ENCODE measurements around the gene PBX3. TPM values are rescaled to one million over a fixed set of nuclear protein-coding genes. Genes with fewer than 3 reads are reported as not detected.

The PBX3 gene
- total and polyA plus RNA-seq, 7 donors: 4.2 to 12.7 (median 6.6) TPM

DNA sequence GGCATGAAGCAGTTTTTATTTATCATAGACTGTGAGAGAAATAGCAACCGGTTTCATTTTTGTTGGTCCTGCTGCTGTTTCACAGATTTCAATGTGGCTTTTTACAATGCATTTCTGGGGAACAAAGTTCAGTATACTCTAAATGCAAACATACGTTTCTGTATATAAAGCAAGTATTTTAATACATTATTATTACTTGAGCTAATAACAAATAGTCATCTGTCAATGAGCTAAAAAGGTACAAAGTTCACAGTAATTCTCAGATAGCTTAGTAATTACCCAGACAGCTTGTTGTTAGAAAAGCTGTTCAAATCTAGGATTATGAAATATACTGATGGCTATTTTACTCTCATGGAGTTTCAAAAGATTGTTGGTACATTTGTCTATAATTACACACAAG is 50.8 kb downstream of the PBX3 start:
- no peaks in the 10 kb centered on the region for H3K36me3 ChIP-seq (ENCODE audit: insufficient read depth in 1 of 2, low read depth in 1 of 2)
- no peak for ATAC-seq
- H3K4me1 ChIP-seq: peaks cover 5% of the 10 kb centered on the region
- no peak overlapping the region for H3K4me3 ChIP-seq
- no peaks in the 10 kb centered on the region for H3K27me3 ChIP-seq (ENCODE audit: insufficient read depth in 3 of 3, low read length in 2 of 3)
- DNase-seq: no peak
- 60 to 62% (median 61%) methylated on average over 2 of the region's 2 CpGs for WGBS, 3 donors
- H3K27ac ChIP-seq: no peak overlapping the region
- intact Hi-C loops (cut with DNase I): no loop called here
- TF ChIP-seq, protein P1, sequence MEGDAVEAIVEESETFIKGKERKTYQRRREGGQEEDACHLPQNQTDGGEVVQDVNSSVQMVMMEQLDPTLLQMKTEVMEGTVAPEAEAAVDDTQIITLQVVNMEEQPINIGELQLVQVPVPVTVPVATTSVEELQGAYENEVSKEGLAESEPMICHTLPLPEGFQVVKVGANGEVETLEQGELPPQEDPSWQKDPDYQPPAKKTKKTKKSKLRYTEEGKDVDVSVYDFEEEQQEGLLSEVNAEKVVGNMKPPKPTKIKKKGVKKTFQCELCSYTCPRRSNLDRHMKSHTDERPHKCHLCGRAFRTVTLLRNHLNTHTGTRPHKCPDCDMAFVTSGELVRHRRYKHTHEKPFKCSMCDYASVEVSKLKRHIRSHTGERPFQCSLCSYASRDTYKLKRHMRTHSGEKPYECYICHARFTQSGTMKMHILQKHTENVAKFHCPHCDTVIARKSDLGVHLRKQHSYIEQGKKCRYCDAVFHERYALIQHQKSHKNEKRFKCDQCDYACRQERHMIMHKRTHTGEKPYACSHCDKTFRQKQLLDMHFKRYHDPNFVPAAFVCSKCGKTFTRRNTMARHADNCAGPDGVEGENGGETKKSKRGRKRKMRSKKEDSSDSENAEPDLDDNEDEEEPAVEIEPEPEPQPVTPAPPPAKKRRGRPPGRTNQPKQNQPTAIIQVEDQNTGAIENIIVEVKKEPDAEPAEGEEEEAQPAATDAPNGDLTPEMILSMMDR (IDR thresholded peaks at IDR 0.05): no peak
- H3K9me3 ChIP-seq: no peaks in the 10 kb centered on the region

DNA sequence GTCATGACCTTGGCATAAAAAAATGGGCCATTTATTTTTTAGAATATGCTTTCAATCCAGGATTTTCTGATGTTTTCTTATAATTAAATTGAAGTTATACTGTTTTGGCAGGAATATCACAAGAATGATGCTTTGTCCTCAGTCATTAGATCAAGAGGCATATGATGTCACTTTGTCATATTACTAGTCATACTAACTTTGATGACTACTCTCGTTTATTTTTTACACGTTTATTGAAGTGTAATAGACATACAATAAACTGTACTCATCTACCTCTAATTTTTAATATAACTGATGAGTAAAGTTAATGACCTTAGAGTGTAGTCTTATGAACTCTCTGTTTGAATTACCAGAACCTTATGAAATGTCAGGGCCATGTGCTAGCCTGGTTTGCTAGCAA is 56.4 kb downstream of the PBX3 start:
- Histone ChIP-seq H3K4me3 (no peak overlapping the region), H3K27ac (no peak overlapping the region), H3K4me1 (no peaks in the 10 kb centered on the region), H3K9me3 (no peaks in the 10 kb centered on the region), H3K27me3 (ENCODE audit: insufficient read depth in 3 of 3, low read length in 2 of 3) (no peaks in the 10 kb centered on the region), H3K36me3 (ENCODE audit: insufficient read depth in 1 of 2, low read depth in 1 of 2) (no peaks in the 10 kb centered on the region)
- 86 to 89% (median 88%) methylated on average over 2 of the region's 2 CpGs for WGBS, 3 donors
- TF ChIP-seq, protein P1 (IDR thresholded peaks at IDR 0.05): no peak
- no peak for ATAC-seq
- no peak for DNase-seq
- intact Hi-C loops (cut with DNase I): no loop called here

DNA sequence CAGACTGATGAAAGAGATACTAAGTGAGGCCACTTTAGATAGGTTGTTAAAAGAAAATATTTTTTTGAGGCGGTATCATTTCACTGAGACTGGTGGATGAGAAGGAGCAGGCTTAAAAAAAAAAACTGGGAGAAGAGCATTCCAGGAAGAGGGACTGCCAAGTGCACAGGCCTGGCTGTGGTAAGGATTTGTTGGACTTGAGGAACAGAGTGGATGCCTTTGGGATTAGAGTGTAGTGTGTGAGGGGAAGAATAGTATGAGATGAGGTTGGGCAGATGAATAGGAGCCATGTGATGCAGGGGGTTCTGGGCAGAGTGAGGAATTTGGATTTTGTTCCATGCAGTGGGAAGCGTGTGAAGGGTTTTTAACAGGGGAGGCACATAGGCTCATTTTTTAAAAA is 57.9 kb downstream of the PBX3 start:
- H3K4me3 ChIP-seq: no peak overlapping the region
- H3K27me3 ChIP-seq (ENCODE audit: insufficient read depth in 3 of 3, low read length in 2 of 3): no peaks in the 10 kb centered on the region
- no peak overlapping the region for H3K27ac ChIP-seq
- intact Hi-C loops (cut with DNase I): no loop called here
- ATAC-seq: no peak
- H3K4me1 ChIP-seq: no peaks in the 10 kb centered on the region
- DNase-seq: no peak
- H3K36me3 ChIP-seq (ENCODE audit: insufficient read depth in 1 of 2, low read depth in 1 of 2): no peaks in the 10 kb centered on the region
- H3K9me3 ChIP-seq: no peaks in the 10 kb centered on the region
- TF ChIP-seq, protein P1 (IDR thresholded peaks at IDR 0.05): no peak
- 79 to 86% (median 85%) methylated on average over 2 of the region's 2 CpGs for WGBS, 3 donors

DNA sequence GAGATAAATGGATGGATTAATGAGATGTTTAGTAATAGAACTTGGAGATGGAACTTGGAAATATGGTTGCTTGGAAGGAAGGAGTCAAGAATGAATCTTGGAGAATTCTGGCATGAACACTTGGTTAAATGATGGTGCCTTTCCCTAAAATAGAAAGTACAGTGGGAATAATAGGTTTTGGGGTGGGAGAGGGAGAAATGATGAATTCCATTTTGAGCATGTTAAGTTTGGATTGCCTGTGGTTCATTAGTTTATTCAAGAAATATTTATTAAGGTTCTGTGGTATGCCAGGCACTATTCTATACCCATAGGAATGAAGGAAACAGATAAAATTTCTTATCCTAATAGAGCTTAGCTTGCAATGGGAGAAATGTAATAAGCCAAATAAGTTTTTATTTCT is 58.4 kb downstream of the PBX3 start:
- no peaks in the 10 kb centered on the region for H3K4me1 ChIP-seq
- ATAC-seq (no peak), DNase-seq (no peak)
- H3K9me3 ChIP-seq: no peaks in the 10 kb centered on the region
- TF ChIP-seq, protein P1 (IDR thresholded peaks at IDR 0.05): no peak
- H3K27me3 ChIP-seq (ENCODE audit: insufficient read depth in 3 of 3, low read length in 2 of 3): no peaks in the 10 kb centered on the region
- intact Hi-C loops (cut with DNase I): no loop called here
- no peak overlapping the region for H3K27ac ChIP-seq
- no peaks in the 10 kb centered on the region for H3K36me3 ChIP-seq (ENCODE audit: insufficient read depth in 1 of 2, low read depth in 1 of 2)
- no peak overlapping the region for H3K4me3 ChIP-seq

DNA sequence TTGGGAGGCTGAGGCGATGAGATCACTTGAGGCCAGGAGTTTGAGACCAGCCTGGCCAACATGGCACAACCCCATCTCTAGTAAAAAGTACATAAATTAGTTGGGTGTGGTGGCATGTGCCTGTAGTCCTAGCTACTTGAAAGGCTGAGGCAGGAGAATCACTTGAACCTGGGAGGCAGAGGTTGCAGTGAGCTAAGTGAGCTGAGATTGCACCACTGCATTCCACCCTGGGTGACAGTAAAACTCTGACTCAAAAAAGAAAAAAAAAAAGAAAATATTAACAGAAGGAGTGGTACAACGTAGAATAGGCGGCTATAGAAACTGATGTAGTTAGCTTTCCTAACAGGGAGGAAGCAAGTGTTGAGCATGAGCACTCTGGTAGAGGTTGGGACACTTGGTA is 59.9 kb downstream of the PBX3 start:
- intact Hi-C loops (cut with DNase I): no loop called here
- Histone ChIP-seq H3K4me3 (no peak overlapping the region), H3K27ac (no peak overlapping the region), H3K27me3 (ENCODE audit: insufficient read depth in 3 of 3, low read length in 2 of 3) (no peaks in the 10 kb centered on the region), H3K36me3 (ENCODE audit: insufficient read depth in 1 of 2, low read depth in 1 of 2) (no peaks in the 10 kb centered on the region), H3K4me1 (no peaks in the 10 kb centered on the region), H3K9me3 (no peaks in the 10 kb centered on the region)
- 97 to 98% (median 98%) methylated on average over 3 of the region's 3 CpGs for WGBS, 3 donors
- DNase-seq: no peak
- TF ChIP-seq, protein P1 (IDR thresholded peaks at IDR 0.05): no peak
- no peak for ATAC-seq

Data from psoas muscle (tissue), 8 donors.